ENCODE results near the gene BAIAP2L1. TPM values are rescaled to one million over a fixed set of nuclear protein-coding genes. Genes with fewer than 3 reads are reported as not detected.
A peak's percentile ranks its signal among the peaks of the same experiment; 100 is the strongest.

BAIAP2L1 gene
- total RNA-seq, 1 donor from 2014 or later, result 1.7 TPM

DNA sequence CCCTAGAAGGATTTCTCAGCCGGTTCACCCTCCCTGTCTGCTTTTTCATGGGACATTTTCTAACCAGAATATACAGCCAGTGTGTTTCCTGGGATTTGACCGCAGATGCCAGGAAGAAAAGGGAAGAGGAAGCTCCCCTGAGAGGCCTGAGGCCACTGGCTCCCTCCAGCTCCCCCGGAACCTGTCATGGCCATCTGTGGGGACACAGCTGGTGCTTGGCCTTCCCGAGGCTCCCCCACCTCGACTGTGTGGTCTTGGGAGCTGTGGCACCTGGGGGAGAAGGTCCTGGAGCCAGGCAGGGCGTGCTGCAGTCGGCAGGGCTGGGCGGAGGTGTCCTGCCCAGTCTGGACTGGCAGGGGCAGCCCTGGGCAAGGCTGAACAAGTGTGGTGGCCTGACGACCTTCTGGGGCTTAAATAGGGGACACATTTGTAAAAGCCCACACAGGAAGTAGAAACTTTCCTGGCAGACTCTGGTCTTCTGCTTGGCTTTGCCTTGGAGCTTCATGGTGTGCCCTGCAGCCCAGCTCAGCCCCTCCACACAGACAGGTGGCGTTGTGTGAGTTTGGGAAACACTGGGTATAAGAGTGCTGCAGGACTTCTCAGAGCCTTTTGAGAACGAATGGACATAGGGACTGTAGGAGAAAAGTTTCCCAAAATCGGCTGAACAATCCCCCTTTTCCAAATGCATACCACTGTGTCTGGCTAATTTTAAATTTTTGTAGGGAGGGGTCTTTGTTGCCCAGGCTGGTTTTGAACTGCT, 112.6 kb downstream of the BAIAP2L1 start:
- Mint-ChIP-seq H3K4me3 (no peak overlapping the region), H3K4me1 (ENCODE audit: low read depth) (peaks cover 1% of the 10 kb centered on the region), H3K27me3 (ENCODE audit: insufficient read depth) (no peaks in the 10 kb centered on the region), H3K9me3 (no peaks in the 10 kb centered on the region), H3K36me3 (ENCODE audit: low read depth) (peaks cover 2% of the 10 kb centered on the region), H3K27ac (no peak overlapping the region)
- no peak for DNase-seq (ENCODE audit: low spot score)
- intact Hi-C loops (cut with micrococcal nuclease), result no loop called here

DNA sequence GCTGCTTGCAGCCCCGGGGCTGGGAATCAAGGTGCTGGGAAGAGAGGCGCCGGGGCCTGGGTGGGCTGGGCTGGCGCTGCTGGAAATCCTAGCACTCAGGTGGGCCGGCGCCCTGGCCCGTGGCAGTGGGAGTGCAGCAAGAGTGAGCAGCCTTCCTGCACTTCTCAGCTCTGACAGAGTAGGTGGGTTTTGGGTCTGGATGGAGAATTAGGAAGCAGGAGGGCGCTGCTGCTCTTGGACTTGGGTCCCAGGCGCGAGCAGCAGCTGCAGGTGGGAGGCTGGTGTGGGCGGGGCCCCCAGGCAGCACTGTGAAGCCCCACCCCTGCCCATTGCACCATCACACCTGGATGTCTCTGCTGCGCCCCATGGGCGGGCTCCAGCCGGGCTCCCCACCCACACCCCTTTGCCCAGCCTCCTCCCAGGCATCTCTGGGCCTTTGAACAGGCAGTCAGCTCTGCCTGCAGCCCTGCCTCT, 113.4 kb downstream of the BAIAP2L1 start:
- DNase-seq (ENCODE audit: low spot score), result no peak
- Mint-ChIP-seq H3K27me3 (ENCODE audit: insufficient read depth) (no peaks in the 10 kb centered on the region), H3K36me3 (ENCODE audit: low read depth) (peaks cover 9% of the 10 kb centered on the region), H3K4me3 (no peak overlapping the region), H3K4me1 (ENCODE audit: low read depth) (peaks cover 9% of the 10 kb centered on the region), H3K27ac (no peak overlapping the region), H3K9me3 (no peaks in the 10 kb centered on the region)
- intact Hi-C loops (cut with micrococcal nuclease), result no loop called here

DNA sequence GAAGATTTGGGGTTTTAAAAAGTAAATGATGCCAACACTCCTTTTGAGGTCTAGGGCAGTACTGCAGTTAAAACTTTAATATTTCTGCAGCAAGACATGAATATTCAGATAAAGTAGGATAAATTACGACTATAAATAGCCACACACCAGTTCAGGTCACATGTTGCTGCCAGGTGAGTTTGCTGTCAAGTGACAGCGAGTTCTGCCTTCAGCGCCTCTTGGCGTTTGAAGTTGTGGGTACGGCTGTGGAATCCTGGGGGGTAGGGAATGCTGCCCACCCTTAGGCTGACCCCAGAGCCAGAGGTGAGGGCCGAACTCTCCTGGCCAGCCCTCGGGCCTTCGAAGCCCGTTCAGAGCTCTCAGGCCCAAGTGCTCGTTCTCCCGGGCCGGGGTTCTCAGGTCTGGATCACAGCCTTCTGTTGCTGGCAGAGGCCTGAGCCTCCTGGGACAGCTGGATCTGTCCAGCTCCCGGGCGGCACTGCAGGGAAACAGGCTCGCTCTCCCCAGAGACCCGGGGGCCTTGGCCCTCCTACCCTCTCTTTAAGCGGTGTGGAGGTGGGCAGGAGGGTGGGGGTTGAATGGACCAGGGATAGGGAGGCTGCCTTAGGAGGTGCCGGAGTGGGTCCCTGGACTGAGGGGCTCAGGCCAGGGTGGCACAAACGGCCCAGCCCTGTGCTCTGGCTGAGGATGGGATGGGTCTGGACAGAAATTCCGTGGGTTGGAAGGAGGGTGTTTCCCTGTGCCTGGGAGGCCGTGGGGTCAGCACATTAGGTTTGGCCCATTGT, 114.0 kb downstream of the BAIAP2L1 start:
- Mint-ChIP-seq H3K36me3 (ENCODE audit: low read depth) (peaks cover 8% of the 10 kb centered on the region), H3K4me3 (no peak overlapping the region), H3K4me1 (ENCODE audit: low read depth) (peaks cover 11% of the 10 kb centered on the region), H3K9me3 (no peaks in the 10 kb centered on the region), H3K27me3 (ENCODE audit: insufficient read depth) (no peaks in the 10 kb centered on the region), H3K27ac (no peak overlapping the region)
- no peak for DNase-seq (ENCODE audit: low spot score)
- intact Hi-C loops (cut with micrococcal nuclease), result no loop called here

DNA sequence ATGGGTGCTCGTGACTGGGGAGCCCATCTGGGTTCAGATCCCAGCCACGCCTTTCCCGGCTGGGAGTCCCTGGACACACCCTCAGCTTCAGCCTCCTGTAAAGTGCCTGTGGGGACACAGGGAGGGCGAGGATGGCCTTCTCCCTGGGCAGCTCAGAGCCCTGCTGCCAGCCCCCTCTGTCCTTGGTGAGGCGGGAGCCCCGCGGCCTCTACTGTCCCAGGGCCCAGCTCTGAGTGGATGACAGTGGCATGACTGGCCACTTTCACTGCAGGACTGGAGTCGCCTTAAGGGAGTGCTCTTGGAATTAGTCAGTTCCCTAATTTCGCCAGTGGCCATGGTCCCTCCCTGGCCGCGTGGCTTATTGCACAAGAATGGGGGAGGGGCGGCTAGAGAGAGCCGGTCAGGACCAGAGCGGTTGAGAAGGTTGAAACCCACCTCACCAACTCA, 114.8 kb downstream of the BAIAP2L1 start:
- Mint-ChIP-seq H3K4me3 (no peak overlapping the region), H3K27me3 (ENCODE audit: insufficient read depth) (no peaks in the 10 kb centered on the region), H3K36me3 (ENCODE audit: low read depth) (peaks cover 8% of the 10 kb centered on the region), H3K27ac (no peak overlapping the region), H3K4me1 (ENCODE audit: low read depth) (peaks cover 11% of the 10 kb centered on the region), H3K9me3 (no peaks in the 10 kb centered on the region)
- DNase-seq (ENCODE audit: low spot score), result no peak
- intact Hi-C loops (cut with micrococcal nuclease), result no loop called here

DNA sequence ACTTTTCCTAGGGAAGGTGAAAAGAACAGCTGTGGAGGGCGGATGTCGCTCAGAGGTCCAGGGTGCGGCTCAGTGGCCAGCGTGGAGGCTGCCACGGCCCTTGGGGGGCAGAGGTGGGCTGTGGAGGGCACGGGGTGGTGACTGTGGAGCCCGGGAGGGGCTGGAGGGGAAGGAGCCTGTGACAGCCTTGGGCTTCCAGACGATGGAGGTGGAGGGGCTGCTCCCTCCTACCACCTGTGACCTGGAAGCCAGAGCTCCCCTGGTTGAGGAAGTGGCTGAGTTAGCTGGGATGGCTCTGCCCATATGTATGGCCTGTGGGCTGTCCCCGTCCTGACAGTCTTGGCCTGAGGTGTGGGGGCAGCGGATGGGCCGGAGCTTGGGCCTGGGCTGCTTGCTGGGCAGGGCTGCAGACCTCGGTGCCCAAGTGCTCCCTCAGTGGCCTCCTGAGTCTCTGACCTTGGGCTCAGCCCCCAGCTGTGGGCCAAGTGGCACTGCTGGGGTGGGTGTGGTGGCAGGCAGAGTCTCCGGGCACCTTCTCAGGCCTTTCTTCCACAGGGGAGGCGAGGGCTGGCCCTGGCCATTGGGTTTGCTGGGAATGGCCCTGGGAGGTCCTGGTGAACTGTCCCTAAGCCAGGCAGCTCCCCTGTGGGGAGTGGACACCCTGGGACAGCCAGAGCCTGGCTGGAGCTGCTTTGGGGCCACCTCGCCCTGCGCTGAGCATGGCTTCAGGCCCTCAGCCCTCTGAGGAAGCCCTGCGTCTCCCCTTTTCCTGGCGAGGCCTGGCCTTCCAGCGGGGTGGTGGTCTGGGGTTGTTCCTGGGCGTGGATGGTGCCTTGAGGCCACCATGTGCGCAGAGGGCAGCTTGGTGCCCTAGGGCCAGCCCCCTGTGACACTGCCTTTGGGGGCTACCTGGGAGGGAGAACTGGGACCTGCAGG, 115.5 kb downstream of the BAIAP2L1 start:
- no peaks in the 10 kb centered on the region for H3K27me3 Mint-ChIP-seq (ENCODE audit: insufficient read depth)
- intact Hi-C loops (cut with micrococcal nuclease), result no loop called here

DNA sequence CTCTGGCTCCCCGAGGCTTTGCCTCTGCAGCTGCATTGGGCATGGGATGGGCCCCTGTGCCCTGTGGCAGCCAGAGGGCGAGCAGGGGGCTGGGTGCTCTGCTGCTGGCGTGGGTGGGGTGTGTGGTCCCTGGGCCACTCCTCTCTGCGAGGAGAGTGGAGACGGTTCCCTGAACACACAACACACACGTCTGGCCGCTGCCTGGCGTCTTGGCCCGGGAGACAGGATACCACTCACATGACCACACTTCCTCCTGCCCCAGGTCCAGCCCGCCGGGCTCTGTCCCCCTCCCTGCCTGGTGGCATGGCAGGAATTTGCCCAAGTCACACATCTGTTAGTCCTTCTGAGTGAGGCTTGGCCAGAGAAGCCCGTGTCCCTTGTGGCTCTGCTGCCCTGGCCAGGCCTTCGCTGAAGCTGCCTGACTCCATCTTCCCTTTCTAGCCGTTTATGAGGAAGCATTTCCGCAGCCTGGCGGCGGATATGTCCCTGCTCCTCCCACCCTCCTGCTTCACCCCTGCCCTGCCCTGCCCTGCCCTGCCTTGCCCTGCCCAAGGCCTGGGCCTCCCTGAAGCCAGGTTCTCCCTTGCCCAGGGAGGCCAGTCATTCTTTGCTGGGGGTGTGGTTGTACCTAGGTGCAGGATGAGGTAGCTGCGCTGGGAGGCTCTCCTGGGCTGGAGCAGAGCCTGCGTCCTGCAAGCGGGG, 116.4 kb downstream of the BAIAP2L1 start:
- DNase-seq (ENCODE audit: low spot score), result no peak
- Mint-ChIP-seq H3K27me3 (ENCODE audit: insufficient read depth) (no peaks in the 10 kb centered on the region), H3K4me3 (peak overlapping the region; percentile 41), H3K27ac (no peak overlapping the region), H3K36me3 (ENCODE audit: low read depth) (peaks cover 8% of the 10 kb centered on the region), H3K4me1 (ENCODE audit: low read depth) (peaks cover 16% of the 10 kb centered on the region), H3K9me3 (no peaks in the 10 kb centered on the region)
- intact Hi-C loops (cut with micrococcal nuclease), result loop anchor here (5.0 kb wide), 1 partner anchor 858 kb away; the partner anchor contains the start of gene SMURF1

More for the DNA sequence above, 115.5 kb downstream of the BAIAP2L1 start:
- Mint-ChIP-seq H3K4me1 (ENCODE audit: low read depth) (peaks cover 16% of the 10 kb centered on the region), H3K27ac (no peak overlapping the region), H3K9me3 (no peaks in the 10 kb centered on the region), H3K4me3 (no peak overlapping the region), H3K36me3 (ENCODE audit: low read depth) (peaks cover 8% of the 10 kb centered on the region)
- DNase-seq (ENCODE audit: low spot score), result no peak

DNA sequence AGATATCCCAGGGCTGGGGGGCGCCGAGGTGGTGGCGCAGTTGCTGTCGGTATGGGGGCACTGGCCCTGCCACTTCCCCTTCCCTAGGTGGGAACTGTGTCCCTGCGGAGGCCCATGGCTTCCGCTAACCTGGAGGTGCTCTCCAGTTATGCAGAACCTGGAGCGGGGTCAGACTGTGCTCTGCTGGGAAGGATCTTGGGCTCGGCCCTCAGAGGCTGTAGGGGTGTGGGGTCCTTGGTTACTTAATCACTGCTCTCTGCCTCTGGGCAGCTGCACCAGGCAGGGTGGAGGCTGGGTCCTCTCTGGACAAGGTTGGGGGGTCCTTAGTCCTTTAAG, 117.0 kb downstream of the BAIAP2L1 start:
- intact Hi-C loops (cut with micrococcal nuclease), result loop anchor here (5.0 kb wide), 1 partner anchor 858 kb away; the partner anchor contains the start of gene SMURF1

DNA sequence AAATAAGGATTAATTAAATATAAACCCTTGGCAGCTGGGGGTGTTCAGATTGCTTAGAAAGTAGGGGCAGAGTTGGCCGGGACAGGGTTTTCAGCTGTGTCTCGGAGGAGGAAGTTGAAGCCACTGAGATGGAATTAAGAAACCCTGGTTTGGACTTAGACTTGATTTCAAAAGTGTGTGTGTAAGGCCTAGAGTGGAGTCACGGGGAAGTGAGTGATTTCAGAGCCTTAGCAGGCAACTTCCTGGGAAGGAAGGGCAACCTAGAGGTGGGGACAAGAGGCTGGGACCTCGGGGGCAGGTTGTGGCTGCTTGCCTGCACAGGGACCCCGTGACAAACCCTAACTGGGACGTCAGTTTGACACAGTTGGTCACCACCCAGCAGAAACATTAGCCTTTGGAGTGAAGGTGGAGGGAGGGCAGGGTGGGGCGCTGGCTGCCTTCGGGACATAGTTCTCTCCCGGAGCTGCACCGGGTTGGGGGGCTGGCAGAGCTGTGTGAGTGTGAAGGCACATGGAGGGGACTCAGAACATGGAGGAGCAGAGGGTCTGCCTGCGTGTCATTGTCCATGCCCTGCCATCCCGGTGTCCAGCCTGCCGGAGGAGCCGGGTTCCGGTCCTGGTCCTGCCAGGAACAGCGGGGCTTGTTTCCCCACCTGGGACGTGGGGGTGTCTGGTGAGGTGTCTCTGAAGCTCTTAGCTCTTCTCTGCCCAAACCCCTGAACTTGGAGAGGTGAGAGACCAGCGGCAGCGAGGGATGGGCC, 117.6 kb downstream of the BAIAP2L1 start:
- intact Hi-C loops (cut with micrococcal nuclease), result loop anchor here (5.0 kb wide), 1 partner anchor 859 kb away; the partner anchor contains the start of gene SMURF1
- Mint-ChIP-seq H3K27ac (peak overlapping the region; percentile 83), H3K27me3 (ENCODE audit: insufficient read depth) (no peaks in the 10 kb centered on the region), H3K9me3 (no peaks in the 10 kb centered on the region), H3K4me1 (ENCODE audit: low read depth) (peaks cover 16% of the 10 kb centered on the region), H3K36me3 (ENCODE audit: low read depth) (peaks cover 8% of the 10 kb centered on the region), H3K4me3 (peak overlapping the region; percentile 88)
- DNase-seq (ENCODE audit: low spot score), result no peak

More for the DNA sequence above, 117.0 kb downstream of the BAIAP2L1 start:
- peaks cover 8% of the 10 kb centered on the region for H3K36me3 Mint-ChIP-seq (ENCODE audit: low read depth)
- H3K27me3 Mint-ChIP-seq (ENCODE audit: insufficient read depth), result no peaks in the 10 kb centered on the region
- peaks cover 16% of the 10 kb centered on the region for H3K4me1 Mint-ChIP-seq (ENCODE audit: low read depth)
- H3K9me3 Mint-ChIP-seq, result no peaks in the 10 kb centered on the region
- H3K4me3 Mint-ChIP-seq, result no peak overlapping the region
- no peak overlapping the region for H3K27ac Mint-ChIP-seq
- DNase-seq (ENCODE audit: low spot score), result no peak

DNA sequence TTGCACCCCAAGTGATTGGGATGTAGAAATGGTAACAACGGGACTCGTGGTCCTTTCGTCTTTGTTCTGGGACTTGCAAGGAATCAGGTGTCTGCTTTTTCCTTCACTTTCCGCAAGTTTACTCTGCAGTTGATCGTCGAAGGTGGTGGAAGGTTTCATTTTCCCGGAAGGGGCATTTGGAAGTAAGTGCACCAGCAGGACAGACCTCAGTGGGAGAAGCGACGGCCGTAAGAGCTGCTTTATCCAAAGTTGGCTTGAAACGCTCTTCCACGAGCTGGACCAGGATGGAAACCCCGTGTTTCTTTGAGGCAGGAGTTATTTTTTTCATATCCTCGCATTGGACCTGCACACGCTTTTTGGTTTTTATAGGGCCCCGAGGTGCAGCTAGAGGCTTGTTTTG, 118.2 kb downstream of the BAIAP2L1 start:
- intact Hi-C loops (cut with micrococcal nuclease), result loop anchor here (5.0 kb wide), 1 partner anchor 860 kb away; the partner anchor contains the start of gene SMURF1
- no peaks in the 10 kb centered on the region for H3K27me3 Mint-ChIP-seq (ENCODE audit: insufficient read depth)
- peak overlapping the region; percentile 83 for H3K27ac Mint-ChIP-seq
- no peak for DNase-seq (ENCODE audit: low spot score)
- no peaks in the 10 kb centered on the region for H3K9me3 Mint-ChIP-seq
- H3K4me1 Mint-ChIP-seq (ENCODE audit: low read depth), result peaks cover 16% of the 10 kb centered on the region
- peak overlapping the region; percentile 88 for H3K4me3 Mint-ChIP-seq
- peaks cover 8% of the 10 kb centered on the region for H3K36me3 Mint-ChIP-seq (ENCODE audit: low read depth)

DNA sequence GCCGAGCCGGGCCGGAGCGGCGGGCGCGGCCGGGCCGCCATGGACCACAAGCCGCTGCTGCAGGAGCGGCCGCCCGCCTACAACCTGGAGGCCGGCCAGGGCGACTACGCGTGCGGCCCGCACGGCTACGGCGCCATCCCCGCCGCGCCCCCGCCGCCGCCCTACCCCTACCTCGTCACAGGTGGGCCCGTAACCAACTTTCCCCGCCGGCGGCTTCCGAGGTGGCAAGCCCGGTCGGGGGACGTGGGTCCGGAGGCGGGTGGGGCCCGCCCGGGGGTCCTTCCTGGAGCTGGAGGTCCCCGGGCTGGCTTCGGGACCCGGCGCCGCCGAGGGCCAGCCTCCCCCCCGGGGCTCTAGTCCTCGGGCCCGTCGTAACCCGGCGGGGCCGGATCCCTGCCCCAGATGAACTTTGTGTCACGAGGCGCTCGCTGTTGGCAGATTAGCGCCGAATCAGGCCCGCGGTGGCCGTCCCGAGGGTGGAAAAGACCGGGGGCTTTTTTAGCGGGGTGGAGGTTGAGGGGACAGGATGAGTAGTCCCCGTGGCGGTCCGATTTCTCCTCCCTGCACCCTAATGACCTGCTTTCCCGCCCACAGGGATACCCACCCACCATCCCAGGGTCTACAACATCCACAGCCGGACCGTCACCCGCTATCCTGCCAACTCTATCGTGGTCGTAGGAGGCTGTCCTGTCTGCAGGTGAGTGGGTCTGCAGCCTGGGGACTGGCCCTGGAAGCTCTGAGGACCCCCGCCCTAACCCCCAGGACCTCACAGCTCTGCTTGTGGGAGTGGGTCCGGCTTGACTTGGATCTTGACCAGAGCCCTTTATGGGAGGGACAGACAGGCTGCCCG, 118.9 kb downstream of the BAIAP2L1 start:
- H3K36me3 Mint-ChIP-seq (ENCODE audit: low read depth), result peaks cover 8% of the 10 kb centered on the region
- no peaks in the 10 kb centered on the region for H3K27me3 Mint-ChIP-seq (ENCODE audit: insufficient read depth)
- intact Hi-C loops (cut with micrococcal nuclease), result loop anchor here (1.0 to 5.0 kb wide), 8 partner anchors 30 to 860 kb away; partner anchors contain the start of genes BAIAP2L1, BHLHA15, LMTK2 and SMURF1
- peaks cover 16% of the 10 kb centered on the region for H3K4me1 Mint-ChIP-seq (ENCODE audit: low read depth)
- no peaks in the 10 kb centered on the region for H3K9me3 Mint-ChIP-seq
- peak overlapping the region; percentile 88 for H3K4me3 Mint-ChIP-seq
- peak; percentile 16 for DNase-seq (ENCODE audit: low spot score)
- peak overlapping the region; percentile 83 for H3K27ac Mint-ChIP-seq

Data from activated T-helper 1 cell treated with anti-CD3 and anti-CD28 coated beads, Interleukin-12 subunit alpha, Interleukin-12 subunit beta, Interleukin-2, Interleukin-4 antibody, amounts not matched to agents 30 ng/mL and 10 ng/mL and 1 ng/mL, durations not matched to agents 14 hours and 24 hours and 36 hours (primary cell).